ENCODE measurements around the gene DDX56.

GRCh38 chr7:44561481-44561880 is 12.2 kb downstream of the DDX56 start:
- TF ChIP-seq CTCF (optimal IDR thresholded peaks at IDR 0.05 in 1 of 3, IDR thresholded peaks at IDR 0.05 in 1 of 3, conservative IDR thresholded peaks at IDR 0.05 in 1 of 3; ENCODE audit: extremely low read depth in 1 of 3, insufficient read depth in 2 of 3, low read length in 3 of 3) (no peak), EZH2 (IDR thresholded peaks at IDR 0.05; ENCODE audit: low read length) (no peak)
